Measurements from ENCODE around the gene CPED1. TPM values are rescaled to one million over a fixed set of nuclear protein-coding genes. Genes with fewer than 3 reads are reported as not detected.

The CPED1 gene
- total RNA-seq, 3 donors from 2014 or later (not counting 1 experiment from before 2014, with no cell fraction given): 0.50 to 1.3 (median 0.96) TPM

DNA sequence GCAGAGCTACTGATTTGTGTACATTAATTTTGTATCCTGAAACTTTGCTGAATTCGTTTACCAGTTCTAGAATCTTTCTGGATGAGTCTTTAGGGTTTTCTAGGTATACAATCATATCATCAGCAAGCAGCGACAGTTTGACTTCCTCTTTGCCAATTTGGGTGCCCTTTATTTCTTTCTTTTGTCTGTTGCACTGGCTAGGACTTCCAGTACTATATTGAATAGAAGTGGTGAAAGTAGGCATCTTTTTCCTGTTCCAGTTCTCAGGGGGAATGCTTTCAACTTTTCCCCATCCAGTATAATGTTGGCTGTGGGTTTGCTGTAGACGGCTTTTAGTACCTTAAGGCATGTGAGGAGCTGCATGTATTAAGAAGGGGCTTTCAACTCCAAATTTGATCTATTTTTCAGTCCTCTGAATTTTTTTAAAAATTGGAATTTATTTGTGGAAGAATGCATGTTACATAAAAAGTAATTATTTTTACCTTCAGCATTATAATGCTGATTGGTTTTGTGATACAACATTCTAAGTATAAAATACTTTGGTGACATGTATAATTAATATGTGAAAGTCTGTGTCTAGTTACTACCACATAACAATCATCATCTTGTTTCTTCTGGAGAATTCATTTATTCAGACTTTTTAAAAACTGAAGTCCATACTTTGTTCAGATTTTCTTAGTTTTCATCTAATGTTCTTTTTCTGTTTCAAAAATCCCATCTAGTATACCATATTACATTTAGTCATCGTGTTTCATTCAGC, 49.6 kb downstream of the CPED1 start:
- Histone ChIP-seq H3K9me3 (ENCODE audit: control insufficient read depth, insufficient read depth, low read length) (no peaks in the 10 kb centered on the region), H3K36me3 (ENCODE audit: control insufficient read depth, insufficient read depth, low read length) (no peaks in the 10 kb centered on the region), H3K4me1 (ENCODE audit: control insufficient read depth, insufficient read depth, low read length) (no peaks in the 10 kb centered on the region), H3K4me3 (ENCODE audit: low read length) (no peak overlapping the region), H3K27me3 (ENCODE audit: control insufficient read depth, insufficient read depth, low read length) (no peaks in the 10 kb centered on the region), H3K27ac (ENCODE audit: low read length) (no peak overlapping the region)
- TF ChIP-seq, protein P1, sequence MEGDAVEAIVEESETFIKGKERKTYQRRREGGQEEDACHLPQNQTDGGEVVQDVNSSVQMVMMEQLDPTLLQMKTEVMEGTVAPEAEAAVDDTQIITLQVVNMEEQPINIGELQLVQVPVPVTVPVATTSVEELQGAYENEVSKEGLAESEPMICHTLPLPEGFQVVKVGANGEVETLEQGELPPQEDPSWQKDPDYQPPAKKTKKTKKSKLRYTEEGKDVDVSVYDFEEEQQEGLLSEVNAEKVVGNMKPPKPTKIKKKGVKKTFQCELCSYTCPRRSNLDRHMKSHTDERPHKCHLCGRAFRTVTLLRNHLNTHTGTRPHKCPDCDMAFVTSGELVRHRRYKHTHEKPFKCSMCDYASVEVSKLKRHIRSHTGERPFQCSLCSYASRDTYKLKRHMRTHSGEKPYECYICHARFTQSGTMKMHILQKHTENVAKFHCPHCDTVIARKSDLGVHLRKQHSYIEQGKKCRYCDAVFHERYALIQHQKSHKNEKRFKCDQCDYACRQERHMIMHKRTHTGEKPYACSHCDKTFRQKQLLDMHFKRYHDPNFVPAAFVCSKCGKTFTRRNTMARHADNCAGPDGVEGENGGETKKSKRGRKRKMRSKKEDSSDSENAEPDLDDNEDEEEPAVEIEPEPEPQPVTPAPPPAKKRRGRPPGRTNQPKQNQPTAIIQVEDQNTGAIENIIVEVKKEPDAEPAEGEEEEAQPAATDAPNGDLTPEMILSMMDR (IDR thresholded peaks at IDR 0.05): no peak
- DNase-seq (no peak), ATAC-seq (no peak)
- peaks cover 0 to 7% of the 10 kb centered on the region in 2 donors for H3K27me3 Mint-ChIP-seq (ENCODE audit: low read depth in 2 of 2)
- H3K4me3 Mint-ChIP-seq: no peak overlapping the region
- 66% methylated on average over 4 of the region's 4 CpGs for WGBS (ENCODE audit: insufficient coverage)
- no peak overlapping the region for H3K27ac Mint-ChIP-seq
- no peaks in the 10 kb centered on the region for H3K36me3 Mint-ChIP-seq
- H3K4me1 Mint-ChIP-seq: no peaks in the 10 kb centered on the region
- H3K9me3 Mint-ChIP-seq: no peaks in the 10 kb centered on the region
- intact Hi-C loops (cut with micrococcal nuclease): no loop called here

DNA sequence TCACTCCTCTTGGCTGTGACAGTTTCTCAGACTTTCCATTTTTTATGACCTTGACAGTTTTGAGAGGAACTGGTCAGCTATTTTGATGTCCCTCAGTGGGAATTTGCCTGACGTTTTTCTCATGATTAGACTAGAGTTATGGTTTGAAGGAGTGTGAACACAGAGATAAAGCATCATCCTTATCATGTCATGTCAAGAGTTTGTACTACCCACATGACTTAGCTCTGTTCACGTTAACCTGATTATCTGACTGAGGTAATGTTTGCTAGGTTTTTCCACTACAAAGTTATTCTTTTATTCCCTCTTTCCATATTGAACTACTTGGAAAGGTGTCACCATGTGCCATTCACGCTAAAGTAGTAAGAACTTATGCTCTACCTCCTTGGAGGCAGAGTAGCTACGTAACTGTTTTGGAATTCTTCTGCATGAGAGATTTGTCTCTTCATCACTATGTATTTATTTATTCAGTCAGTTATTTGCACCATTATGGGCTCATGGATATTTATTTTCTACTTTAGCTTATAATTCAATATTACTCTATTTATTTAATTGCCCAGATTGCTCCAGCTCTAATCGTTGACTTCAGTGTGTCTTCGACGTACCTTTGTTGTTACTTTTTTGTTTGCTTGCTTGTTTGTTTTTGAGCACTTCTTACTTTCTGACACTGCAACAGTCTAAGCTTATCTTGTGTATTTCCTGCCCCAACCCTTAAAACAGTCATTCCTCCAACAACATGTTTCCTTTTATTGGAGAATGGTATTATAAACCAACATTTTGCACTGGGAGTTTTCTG, 50.4 kb downstream of the CPED1 start:
- Histone ChIP-seq H3K4me3 (ENCODE audit: low read length) (no peak overlapping the region), H3K9me3 (ENCODE audit: control insufficient read depth, insufficient read depth, low read length) (no peaks in the 10 kb centered on the region), H3K27ac (ENCODE audit: low read length) (no peak overlapping the region), H3K36me3 (ENCODE audit: control insufficient read depth, insufficient read depth, low read length) (no peaks in the 10 kb centered on the region), H3K4me1 (ENCODE audit: control insufficient read depth, insufficient read depth, low read length) (no peaks in the 10 kb centered on the region), H3K27me3 (ENCODE audit: control insufficient read depth, insufficient read depth, low read length) (no peaks in the 10 kb centered on the region)
- intact Hi-C loops (cut with micrococcal nuclease): no loop called here
- no peak for ATAC-seq
- no peak for DNase-seq
- peaks cover 0 to 7% of the 10 kb centered on the region in 2 donors for H3K27me3 Mint-ChIP-seq (ENCODE audit: low read depth in 2 of 2)
- no peaks in the 10 kb centered on the region for H3K4me1 Mint-ChIP-seq
- no peak overlapping the region for H3K4me3 Mint-ChIP-seq
- no peaks in the 10 kb centered on the region for H3K9me3 Mint-ChIP-seq
- WGBS (ENCODE audit: insufficient coverage): 71% methylated on average over 6 of the region's 7 CpGs
- no peak overlapping the region for H3K27ac Mint-ChIP-seq
- TF ChIP-seq, protein P1 (IDR thresholded peaks at IDR 0.05): no peak
- H3K36me3 Mint-ChIP-seq: no peaks in the 10 kb centered on the region

DNA sequence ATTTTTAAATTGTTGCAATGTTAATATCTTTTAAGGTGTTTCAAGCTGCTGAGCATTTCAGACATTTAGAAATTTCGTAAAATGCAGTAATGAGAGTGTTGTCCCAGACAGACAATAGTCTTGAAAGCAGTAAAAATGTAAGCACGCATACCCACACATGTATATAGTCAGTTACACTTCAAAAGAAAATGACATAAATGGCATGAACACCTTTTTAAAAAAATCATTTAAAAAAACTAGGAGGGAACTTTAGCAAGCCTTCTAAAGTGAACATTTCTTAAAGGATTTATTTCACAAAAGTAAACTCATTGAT, 51.0 kb downstream of the CPED1 start:
- H3K4me1 Mint-ChIP-seq: no peaks in the 10 kb centered on the region
- intact Hi-C loops (cut with micrococcal nuclease): no loop called here
- Histone ChIP-seq H3K27me3 (ENCODE audit: control insufficient read depth, insufficient read depth, low read length) (no peaks in the 10 kb centered on the region), H3K9me3 (ENCODE audit: control insufficient read depth, insufficient read depth, low read length) (no peaks in the 10 kb centered on the region), H3K4me1 (ENCODE audit: control insufficient read depth, insufficient read depth, low read length) (no peaks in the 10 kb centered on the region), H3K27ac (ENCODE audit: low read length) (no peak overlapping the region), H3K4me3 (ENCODE audit: low read length) (no peak overlapping the region), H3K36me3 (ENCODE audit: control insufficient read depth, insufficient read depth, low read length) (no peaks in the 10 kb centered on the region)
- H3K9me3 Mint-ChIP-seq: no peaks in the 10 kb centered on the region
- H3K36me3 Mint-ChIP-seq: no peaks in the 10 kb centered on the region
- ATAC-seq (no peak), DNase-seq (no peak)
- TF ChIP-seq, protein P1 (IDR thresholded peaks at IDR 0.05): no peak
- WGBS (ENCODE audit: insufficient coverage): 77% methylated on average over 2 of the region's 2 CpGs
- peaks cover 2 to 7% of the 10 kb centered on the region in 2 donors for H3K27me3 Mint-ChIP-seq (ENCODE audit: low read depth in 2 of 2)
- no peak overlapping the region for H3K4me3 Mint-ChIP-seq
- H3K27ac Mint-ChIP-seq: no peak overlapping the region

Data from natural killer cell (primary cell).